Epithelial cell of esophagus (primary cell): ENCODE results near the gene SMCO4.

Source experiments
- DNase-seq: peaks from one replicate; pipeline ENCODE4 v3.0.0; 2010; ENCODE audit warnings: low read depth
- H3K4me3 ChIP-seq: 2 replicates; pipeline ENCODE4 v1.5.1; 2011; ENCODE audit warnings: mild to moderate bottlenecking, low read length, control low read depth
- CTCF ChIP-seq: IDR thresholded peaks from 2 replicates; pipeline ENCODE4 v1.5.1; 2011; ENCODE audit warnings: low read depth, mild to moderate bottlenecking, low read length, control low read depth, inconsistent platforms; ENCODE audit not compliant: insufficient read depth; ENCODE audit errors: missing control alignments

SMCO4 gene

GRCh38 chr11:93494357-93494756 is 48.8 kb downstream of the SMCO4 start:
- H3K4me3 ChIP-seq: no peak overlapping the region
- DNase-seq: no peak
- no peak for TF ChIP-seq CTCF

GRCh38 chr11:93493252-93493897 is 49.8 kb downstream of the SMCO4 start:
- no peak for DNase-seq
- no peak overlapping the region for H3K4me3 ChIP-seq
- TF ChIP-seq CTCF: no peak

DNA sequence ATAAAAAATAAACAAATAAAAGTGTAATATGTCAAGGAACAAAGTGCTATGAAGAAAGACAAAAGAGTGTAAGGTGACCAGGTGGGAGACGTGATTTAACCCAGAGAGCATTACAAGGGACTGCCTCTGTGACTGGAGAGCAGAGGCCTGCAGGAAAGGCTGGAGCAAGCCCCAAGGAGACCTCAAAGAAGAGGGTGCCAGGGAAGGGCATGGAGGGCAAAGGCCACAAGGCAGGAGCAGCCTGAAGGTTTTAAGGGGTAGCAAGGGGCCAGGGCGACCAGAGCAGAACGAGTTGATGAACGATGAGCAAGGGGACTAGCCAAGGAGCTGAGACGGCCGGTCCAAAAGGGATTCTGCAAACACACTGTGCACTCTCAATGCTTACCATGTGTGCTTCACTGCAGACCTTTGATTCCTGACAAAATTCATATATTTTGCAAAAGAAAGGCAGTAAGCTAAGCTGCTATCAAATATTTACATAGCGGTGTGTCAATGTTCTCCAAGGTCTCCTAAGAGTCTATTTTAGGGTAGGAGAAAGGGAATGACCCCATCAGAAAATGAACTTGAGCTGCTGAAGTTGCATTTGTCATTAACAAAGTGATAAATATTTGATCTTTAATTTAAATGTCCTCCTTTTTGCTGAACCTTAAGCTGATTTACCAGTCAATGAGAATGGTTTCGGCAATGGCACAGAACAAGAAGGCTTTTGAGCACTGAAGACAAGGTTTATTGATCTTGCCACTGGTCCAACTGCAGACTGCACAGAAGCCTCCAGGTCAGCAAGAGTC is 50.5 kb downstream of the SMCO4 start:
- H3K4me3 ChIP-seq: no peak overlapping the region
- no peak for TF ChIP-seq CTCF
- no peak for DNase-seq

DNA sequence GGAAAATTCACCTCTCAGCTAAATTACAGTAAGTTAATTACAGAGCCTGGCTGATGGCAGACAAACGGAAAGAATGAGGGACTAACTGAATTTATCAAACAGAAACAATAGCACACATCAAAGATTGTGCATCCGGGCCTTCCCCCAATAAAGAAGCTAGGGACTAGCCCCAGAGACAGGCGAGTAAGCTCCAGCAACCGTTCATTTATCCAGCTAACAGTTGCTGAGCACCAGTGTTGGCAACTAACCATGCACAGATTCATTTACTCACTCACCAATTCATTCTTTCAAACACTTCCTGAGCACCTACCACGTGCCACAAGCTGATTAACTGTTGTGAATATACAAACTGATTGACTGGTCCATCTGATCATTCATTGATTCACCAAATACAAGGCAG is 51.2 kb downstream of the SMCO4 start:
- H3K4me3 ChIP-seq: no peak overlapping the region
- no peak for TF ChIP-seq CTCF
- no peak for DNase-seq

DNA sequence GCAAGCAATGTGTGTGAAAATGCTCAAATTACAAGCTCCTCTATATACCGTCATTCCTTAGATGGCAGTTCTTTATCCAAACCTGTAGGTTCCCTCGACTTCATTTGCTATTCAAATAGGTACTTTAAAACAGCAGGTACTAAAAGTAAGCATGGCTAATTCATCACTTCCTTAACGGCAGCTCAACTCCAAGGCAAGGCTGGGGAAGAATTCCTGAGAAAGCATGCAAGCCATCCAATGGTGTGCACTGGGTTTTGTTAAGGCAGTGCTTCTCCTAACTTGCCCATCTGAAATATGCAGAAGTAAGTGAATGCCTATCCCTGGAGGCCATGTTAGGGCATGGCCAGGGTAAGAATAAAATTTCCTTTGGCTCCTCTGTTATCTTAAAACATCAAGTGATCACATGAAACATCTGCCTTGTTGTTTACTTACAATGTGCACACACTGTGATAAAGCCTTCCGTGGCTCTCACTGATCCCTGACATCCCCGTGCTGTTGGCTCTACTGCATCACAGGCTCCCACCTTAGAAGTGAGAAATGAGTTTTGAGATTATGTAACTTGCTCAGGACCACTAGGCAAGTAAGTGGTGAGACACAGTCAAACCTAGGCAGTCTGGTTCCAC is 52.1 kb downstream of the SMCO4 start:
- no peak for DNase-seq
- H3K4me3 ChIP-seq: no peak overlapping the region
- no peak for TF ChIP-seq CTCF

GRCh38 chr11:93489841-93490240 is 53.4 kb downstream of the SMCO4 start:
- DNase-seq: no peak
- no peak overlapping the region for H3K4me3 ChIP-seq
- TF ChIP-seq CTCF: no peak
